ENCODE measurements around the gene TRPM2.

Gene TRPM2

DNA sequence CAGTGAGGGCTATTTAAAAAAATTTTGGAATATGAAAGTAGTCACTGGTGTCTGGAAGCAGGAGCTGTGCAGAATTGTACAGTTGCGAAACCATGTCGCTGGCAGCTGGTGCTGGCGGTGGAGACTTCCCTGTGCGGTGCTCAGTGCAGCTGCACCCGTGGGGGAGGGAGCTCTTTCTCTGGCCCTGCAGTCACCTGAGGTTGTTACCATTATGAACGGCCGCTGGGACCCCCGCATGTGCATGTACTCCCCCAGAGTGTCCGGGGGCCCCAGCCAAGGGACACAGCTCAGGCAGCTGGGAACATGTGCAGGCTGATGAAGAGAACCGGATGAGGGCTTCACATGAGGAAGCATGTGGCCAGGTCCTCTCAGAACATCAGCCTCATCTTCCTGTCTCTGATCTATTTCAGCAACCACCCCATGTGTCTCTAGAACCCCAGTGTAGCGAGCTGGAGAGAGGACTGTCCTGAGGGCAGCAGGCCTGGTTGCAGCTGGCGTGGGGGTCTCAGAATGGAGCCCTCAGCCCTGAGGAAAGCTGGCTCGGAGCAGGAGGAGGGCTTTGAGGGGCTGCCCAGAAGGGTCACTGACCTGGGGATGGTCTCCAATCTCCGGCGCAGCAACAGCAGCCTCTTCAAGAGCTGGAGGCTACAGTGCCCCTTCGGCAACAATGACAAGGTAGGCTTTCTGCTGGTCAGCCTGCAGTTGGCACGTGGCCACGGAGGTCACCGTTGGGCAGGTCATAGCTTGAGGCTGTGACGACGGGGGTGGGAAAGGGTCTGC is at the start of gene TRPM2:
Gene TRPM2 (plus strand): TSS at position 431 of the 780 bp plus-strand sequence. CDS start 80 bp downstream, at position 511.
- DNase-seq (ENCODE audit: low read depth) = no peak

- DNase-seq (ENCODE audit: low read depth) = no peak
Observed at GRCh38 chr21:44304011-44304616, 49.3 kb upstream of the TRPM2 start.

GRCh38 chr21:44304877-44305293 is 48.5 kb upstream of the TRPM2 start:
- DNase-seq (ENCODE audit: low read depth) = peak; percentile 9

- no peak for DNase-seq (ENCODE audit: low read depth)
Observed at GRCh38 chr21:44305691-44306090, 47.7 kb upstream of the TRPM2 start.

GRCh38 chr21:44306936-44307704 is 46.3 kb upstream of the TRPM2 start:
- no peak for DNase-seq (ENCODE audit: low read depth)

GRCh38 chr21:44310628-44311507 is 42.6 kb upstream of the TRPM2 start:
- DNase-seq (ENCODE audit: low read depth) = no peak

DNA sequence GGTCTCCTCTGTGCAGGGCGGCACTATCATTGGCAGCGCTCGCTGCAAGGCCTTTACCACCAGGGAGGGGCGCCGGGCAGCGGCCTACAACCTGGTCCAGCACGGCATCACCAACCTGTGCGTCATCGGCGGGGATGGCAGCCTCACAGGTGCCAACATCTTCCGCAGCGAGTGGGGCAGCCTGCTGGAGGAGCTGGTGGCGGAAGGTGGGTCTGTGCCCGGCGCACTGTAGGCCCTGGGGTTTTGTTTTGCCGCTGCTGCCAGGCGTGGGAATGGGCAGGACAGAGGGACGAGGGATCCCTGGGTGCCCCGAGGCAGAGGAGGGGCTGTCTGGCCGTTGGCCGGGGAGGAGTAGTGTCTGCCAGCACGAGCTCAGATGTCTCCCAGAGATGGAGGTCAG is 41.3 kb upstream of the TRPM2 start:
- no peak for DNase-seq (ENCODE audit: low read depth)

GRCh38 chr21:44312716-44313115 is 40.7 kb upstream of the TRPM2 start:
- DNase-seq (ENCODE audit: low read depth) = no peak

- no peak for DNase-seq (ENCODE audit: low read depth)
Observed at GRCh38 chr21:44313451-44313850, 40.0 kb upstream of the TRPM2 start.

GRCh38 chr21:44314128-44314527 is 39.3 kb upstream of the TRPM2 start:
- DNase-seq (ENCODE audit: low read depth) = no peak

- DNase-seq (ENCODE audit: low read depth) = no peak
Observed at GRCh38 chr21:44314561-44314960, 38.9 kb upstream of the TRPM2 start.

DNA sequence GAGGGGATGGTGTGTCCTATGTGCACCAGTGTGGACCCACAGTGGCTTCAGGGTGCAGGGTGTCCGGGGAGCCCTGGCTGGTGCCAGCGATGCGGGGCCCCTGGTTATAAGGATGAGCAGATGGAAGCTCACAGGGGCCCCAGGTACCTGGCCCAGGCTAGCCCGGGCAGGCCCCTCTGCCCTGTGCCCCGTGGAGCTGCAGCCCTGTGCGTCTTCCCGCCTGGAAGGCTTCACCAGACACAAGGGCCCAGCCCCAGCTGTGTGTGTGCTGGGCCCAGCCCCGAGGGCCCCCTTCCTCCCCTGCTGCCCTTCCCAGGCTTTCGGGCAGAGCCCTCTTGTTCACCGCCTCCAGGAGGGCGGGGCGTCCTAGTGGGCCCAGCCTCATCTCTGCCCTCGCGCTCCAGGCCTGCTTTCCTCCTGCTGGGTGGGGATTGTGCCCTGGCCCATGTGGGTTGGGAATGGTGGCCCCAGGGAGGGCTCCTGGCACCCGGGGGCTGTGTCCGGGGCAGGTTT is 37.7 kb upstream of the TRPM2 start:
- no peak for DNase-seq (ENCODE audit: low read depth)

GRCh38 chr21:44316277-44316900 is 37.0 kb upstream of the TRPM2 start:
- no peak for DNase-seq (ENCODE audit: low read depth)

- no peak for DNase-seq (ENCODE audit: low read depth)
Observed at GRCh38 chr21:44317241-44317782, 36.1 kb upstream of the TRPM2 start.

- no peak for DNase-seq (ENCODE audit: low read depth)
Observed at GRCh38 chr21:44317871-44318270, 35.5 kb upstream of the TRPM2 start.

DNA sequence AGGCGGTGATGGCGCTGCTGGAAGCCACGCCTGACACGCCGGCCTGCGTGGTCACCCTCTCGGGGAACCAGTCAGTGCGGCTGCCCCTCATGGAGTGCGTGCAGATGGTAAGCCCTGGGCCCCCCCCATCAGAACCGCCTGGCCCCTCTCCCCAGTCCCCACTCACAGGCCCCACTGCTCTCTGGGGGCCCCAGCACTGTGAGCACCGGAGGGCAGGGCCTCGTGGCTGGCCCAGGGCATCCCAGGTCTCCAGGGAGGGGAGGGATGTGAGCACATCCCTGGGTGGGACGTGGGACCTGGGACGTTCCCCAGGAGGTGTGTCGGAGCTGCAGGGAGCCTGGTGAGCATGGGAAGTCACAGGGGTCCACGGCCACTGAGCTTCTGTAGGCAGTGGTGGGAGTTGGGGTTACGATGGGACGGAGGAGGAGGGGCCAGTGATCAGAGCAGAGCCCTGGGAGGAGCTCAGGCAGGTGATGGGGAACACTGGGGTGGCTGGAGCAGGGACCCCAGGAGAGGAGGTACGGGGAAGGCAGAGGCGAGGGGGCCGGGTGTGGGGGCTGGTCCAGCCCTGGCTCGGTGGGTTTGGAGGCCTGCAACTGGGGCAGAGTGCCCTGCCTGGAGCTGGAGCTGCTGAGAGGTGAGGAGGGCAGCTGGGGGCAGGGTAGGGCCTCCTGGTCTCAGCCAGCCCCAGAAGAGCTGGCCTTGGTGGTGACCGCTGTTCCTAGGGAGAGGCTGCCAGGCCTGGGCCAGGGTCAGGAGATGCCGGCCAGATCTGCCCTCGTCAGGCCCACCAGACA is 34.7 kb upstream of the TRPM2 start:
- DNase-seq (ENCODE audit: low read depth) = no peak

DNA sequence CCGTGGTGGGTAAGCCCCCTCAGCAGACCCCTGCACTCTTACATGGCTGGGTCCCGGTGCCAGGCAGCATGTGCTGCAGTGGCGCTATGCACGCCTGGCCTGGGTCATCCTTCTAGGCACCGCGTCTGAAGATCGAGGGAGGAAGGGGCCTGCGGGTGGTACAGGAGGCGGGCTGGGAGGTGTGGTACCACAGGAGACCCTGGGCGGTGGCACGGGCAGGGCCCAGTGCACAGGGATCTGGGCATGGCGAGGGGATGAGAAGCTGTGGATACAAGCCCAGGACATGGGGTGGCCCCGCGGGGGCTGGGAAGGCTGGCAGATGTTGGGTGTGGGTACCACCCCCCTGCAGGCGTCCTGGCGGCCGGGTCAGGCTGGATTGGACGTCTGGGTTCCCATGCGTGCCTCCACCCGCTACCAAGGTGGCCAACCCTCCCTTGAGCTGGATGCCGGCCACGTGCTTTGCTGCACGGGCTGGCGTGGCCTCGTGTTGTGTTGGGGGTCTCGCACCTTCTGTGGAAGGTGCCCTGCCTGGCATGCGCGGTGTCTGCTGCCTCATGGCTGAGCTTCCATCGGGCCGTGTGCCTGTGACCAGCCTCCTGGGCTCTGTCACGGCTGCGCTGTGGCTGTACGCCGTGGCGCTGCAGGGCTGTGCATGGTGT is 33.9 kb upstream of the TRPM2 start:
- DNase-seq (ENCODE audit: low read depth) = no peak

DNA sequence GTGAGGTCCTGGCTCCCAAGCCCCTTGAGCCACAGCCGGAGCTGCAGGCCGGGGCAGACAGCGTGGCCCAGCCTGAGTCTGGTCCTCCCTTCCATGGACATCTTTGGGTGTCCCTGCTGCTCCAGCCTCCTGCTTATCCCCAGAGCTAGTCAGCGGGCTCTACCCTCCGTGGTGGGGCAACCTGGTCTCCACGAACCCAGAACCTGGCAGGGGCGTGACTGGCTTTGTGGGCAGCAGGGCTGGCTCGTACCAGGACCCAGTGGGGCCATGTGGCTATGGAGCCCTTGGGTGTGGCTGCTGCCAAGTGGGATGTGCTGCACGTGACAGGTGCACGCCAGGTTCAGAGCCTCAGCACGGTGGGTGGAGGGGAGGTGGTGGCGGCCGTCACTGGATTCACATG is 32.6 kb upstream of the TRPM2 start:
- no peak for DNase-seq (ENCODE audit: low read depth)

DNA sequence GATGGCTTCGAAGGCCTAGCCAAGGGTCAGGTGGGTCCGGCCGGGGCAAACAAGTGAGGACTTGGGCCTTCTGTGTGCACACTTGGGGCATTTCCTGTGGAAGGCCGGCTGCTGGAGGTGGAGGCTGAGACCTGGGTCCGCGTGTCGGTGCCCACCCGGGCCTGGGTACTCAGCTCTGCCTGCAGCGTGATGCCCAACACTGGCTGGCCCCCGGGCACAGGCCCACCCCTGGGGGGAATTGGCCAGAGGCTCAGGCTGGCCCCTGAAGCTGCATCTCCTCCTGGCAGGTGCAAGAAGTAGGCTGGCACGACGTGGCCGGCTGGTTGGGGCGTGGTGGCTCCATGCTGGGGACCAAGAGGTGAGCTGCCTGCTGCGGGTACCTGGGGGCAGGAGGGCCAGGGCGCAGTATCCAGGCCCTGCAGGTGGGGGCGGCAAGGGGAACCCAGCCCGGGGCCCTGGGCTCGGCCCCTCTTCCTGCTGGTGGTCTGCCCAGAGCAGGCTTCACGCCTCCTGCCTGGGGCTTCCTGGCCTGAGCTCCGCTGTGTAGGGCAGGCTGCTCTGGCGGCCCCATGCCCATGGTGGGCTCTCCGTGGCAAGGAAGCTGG is 31.5 kb upstream of the TRPM2 start:
- DNase-seq (ENCODE audit: low read depth) = no peak

Data from HS-27A (cell line).